ENCODE data around the gene KRT7.

The KRT7 gene

DNA sequence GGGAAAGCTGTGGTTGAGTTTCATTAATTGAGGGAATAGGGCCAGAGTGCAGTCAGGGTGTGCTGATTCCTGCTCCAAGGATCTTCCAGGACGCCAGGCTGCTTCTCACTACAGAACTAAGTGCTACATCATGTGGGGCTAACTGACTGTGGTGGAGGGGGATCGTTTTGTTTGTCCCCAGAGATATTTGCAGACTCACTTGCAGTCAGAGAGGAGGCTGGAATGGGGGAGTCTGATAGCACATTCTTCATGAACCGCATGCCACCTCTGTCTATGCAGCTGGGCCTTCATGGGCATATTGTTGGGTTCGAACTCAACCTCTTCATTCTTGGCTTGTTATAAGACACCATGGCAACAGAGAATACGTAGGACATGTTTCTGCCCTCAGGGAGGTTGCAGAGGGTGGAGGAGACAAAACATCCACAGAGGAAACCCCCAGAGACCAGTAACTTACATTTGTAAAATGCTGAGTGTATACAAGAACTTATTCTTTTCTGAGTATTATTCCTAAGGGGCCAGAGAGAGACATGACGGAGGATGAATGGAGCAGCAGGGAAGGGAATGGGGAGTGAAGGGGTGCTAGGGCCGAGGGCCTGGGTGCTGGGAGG lies 13.0 kb downstream of the KRT7 start:
- TF ChIP-seq, protein P1, sequence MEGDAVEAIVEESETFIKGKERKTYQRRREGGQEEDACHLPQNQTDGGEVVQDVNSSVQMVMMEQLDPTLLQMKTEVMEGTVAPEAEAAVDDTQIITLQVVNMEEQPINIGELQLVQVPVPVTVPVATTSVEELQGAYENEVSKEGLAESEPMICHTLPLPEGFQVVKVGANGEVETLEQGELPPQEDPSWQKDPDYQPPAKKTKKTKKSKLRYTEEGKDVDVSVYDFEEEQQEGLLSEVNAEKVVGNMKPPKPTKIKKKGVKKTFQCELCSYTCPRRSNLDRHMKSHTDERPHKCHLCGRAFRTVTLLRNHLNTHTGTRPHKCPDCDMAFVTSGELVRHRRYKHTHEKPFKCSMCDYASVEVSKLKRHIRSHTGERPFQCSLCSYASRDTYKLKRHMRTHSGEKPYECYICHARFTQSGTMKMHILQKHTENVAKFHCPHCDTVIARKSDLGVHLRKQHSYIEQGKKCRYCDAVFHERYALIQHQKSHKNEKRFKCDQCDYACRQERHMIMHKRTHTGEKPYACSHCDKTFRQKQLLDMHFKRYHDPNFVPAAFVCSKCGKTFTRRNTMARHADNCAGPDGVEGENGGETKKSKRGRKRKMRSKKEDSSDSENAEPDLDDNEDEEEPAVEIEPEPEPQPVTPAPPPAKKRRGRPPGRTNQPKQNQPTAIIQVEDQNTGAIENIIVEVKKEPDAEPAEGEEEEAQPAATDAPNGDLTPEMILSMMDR (IDR thresholded peaks at IDR 0.05; ENCODE audit: low read length), result no peak
- TF ChIP-seq EZH2phosphoT487 (IDR thresholded peaks at IDR 0.05; ENCODE audit: low read length) (no peak), EZH2 (optimal IDR thresholded peaks at IDR 0.05; ENCODE audit: low read depth, low read length) (no peak)
- Histone ChIP-seq H4K20me1 (ENCODE audit: insufficient read depth, low read length) (no peaks in the 10 kb centered on the region), H3K79me2 (ENCODE audit: low read length) (no peaks in the 10 kb centered on the region), H3K4me2 (ENCODE audit: low read depth, low read length) (no peak overlapping the region), H3K9ac (ENCODE audit: low read length) (no peak overlapping the region), H3K27ac (ENCODE audit: low read length) (no peak overlapping the region), H3K4me3 (ENCODE audit: low read length) (no peak overlapping the region), H3F3A (ENCODE audit: insufficient read depth, low read length) (no peaks in the 10 kb centered on the region), H3K9me3 (replicated peaks; ENCODE audit: insufficient read depth, low read length) (no peaks in the 10 kb centered on the region), H2AFZ (ENCODE audit: low read length) (no peak overlapping the region), H3K4me1 (ENCODE audit: low read length) (peaks cover 5% of the 10 kb centered on the region; the same call in 1 of the 2 replicates), H3K36me3 (replicated peaks; ENCODE audit: insufficient read depth, low read length) (no peaks in the 10 kb centered on the region), H3K27me3 (replicated peaks; ENCODE audit: insufficient read depth, low read length) (no peaks in the 10 kb centered on the region), H3K9me2 (replicated peaks; ENCODE audit: insufficient read depth, low read length) (no peaks in the 10 kb centered on the region)
- no peak for DNase-seq

DNA sequence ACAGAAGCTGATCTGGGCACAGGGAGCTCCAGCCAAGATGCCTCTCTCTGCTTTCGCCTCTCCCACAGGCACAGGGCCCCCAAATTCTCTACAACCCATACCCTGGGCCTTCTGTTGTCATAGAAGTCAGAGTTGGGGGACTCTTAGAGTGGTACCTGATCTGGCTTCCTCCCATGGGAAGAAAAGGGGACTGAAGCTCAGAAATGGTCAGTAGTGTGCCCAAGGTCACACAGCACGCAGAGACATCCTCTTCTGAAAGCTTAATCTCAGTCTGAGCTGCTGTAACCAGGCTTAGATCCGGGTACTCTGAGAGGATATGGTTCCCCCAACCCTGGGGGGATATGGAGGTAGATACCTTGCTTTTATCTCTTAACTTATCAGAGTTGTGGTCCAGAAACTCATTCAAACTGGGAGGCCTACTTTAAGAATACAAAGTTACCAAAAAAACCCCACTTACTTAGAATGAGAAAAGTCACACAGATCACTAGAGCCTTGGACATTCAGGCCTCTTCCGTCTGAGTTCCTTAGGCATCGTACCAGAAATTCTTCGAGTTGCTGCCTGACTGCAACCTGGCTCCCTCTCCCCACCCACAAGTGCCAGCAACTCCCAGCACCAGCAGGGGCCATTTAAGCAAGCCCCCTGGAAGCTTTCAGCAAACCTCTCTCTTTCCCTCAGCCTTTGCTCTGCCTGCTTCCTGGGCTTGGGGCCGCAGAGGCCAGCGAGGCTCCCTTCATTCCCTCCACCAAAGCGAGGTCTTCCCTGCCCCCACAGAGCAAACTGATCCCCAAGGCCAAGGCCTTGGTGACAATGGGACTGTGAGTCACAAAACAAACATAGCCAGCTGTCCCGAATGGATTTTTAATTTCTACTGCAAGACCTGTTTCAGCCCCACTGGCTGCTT lies 13.9 kb downstream of the KRT7 start:
- peaks cover 5% of the 10 kb centered on the region; the same call in 1 of the 2 replicates for H3K4me1 ChIP-seq (ENCODE audit: low read length)
- no peak overlapping the region for H3K4me2 ChIP-seq (ENCODE audit: low read depth, low read length)
- TF ChIP-seq EZH2 (optimal IDR thresholded peaks at IDR 0.05; ENCODE audit: low read depth, low read length) (no peak), EZH2phosphoT487 (IDR thresholded peaks at IDR 0.05; ENCODE audit: low read length) (no peak)
- TF ChIP-seq, protein P1 (IDR thresholded peaks at IDR 0.05; ENCODE audit: low read length), result no peak
- H3K9ac ChIP-seq (ENCODE audit: low read length), result no peak overlapping the region
- H3F3A ChIP-seq (ENCODE audit: insufficient read depth, low read length), result no peaks in the 10 kb centered on the region
- H3K36me3 ChIP-seq (replicated peaks; ENCODE audit: insufficient read depth, low read length), result no peaks in the 10 kb centered on the region
- no peaks in the 10 kb centered on the region for H3K79me2 ChIP-seq (ENCODE audit: low read length)
- H3K9me2 ChIP-seq (replicated peaks; ENCODE audit: insufficient read depth, low read length), result no peaks in the 10 kb centered on the region
- no peak for DNase-seq
- H3K27me3 ChIP-seq (replicated peaks; ENCODE audit: insufficient read depth, low read length), result peaks cover 6% of the 10 kb centered on the region; the same call in 1 of the 2 replicates
- no peaks in the 10 kb centered on the region for H3K9me3 ChIP-seq (replicated peaks; ENCODE audit: insufficient read depth, low read length)
- no peaks in the 10 kb centered on the region for H4K20me1 ChIP-seq (ENCODE audit: insufficient read depth, low read length)
- H2AFZ ChIP-seq (ENCODE audit: low read length), result no peak overlapping the region
- H3K27ac ChIP-seq (ENCODE audit: low read length), result no peak overlapping the region
- H3K4me3 ChIP-seq (ENCODE audit: low read length), result no peak overlapping the region

DNA sequence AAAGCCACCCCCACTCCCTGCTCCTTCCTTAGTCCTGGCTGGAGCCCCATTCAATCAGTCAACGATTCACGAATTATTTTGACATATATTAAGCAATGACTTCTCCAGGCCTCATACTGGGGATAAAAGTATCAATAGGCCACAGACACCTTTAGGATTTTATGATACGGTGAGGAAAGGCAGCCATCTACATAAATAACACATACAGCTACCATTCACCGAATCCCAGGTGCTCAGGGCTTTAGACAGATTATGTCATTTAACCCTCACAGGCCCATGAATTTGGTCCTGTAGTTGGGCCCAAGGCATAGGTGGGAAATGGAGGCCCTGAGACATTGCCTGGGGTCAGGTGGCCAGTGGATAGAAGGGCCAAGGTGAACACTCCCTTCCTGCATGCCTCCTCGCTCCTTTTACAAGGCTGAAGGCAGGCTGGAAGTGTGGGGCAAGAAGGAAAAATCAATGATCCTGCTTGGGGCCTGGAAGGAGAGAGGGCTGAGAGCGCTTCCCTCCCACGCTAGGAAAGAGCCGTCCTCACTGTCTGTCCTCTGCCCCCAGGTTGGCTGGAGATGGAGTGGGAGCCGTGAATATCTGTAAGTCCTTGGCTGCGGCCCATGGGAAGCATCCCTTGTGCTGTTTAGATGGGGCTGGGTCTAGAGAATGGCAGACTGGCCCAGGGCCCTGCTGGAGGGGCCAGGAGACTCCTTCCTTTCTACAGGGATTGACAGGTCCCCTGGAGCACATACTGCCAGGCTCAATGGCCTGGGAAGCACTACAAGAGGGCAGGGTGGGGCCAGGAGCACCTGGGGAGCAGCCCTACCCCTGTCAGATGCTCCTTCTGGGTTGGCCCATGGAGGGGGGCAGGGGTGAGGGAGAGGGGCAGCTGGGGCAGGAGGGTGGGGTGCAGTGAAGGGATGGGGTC lies 14.8 kb downstream of the KRT7 start:
- Histone ChIP-seq H2AFZ (ENCODE audit: low read length) (no peak overlapping the region), H3K4me3 (ENCODE audit: low read length) (no peak overlapping the region), H4K20me1 (ENCODE audit: insufficient read depth, low read length) (no peaks in the 10 kb centered on the region), H3K9me3 (replicated peaks; ENCODE audit: insufficient read depth, low read length) (no peaks in the 10 kb centered on the region), H3K4me1 (ENCODE audit: low read length) (peaks cover 5% of the 10 kb centered on the region; the same call in 1 of the 2 replicates), H3K9me2 (replicated peaks; ENCODE audit: insufficient read depth, low read length) (no peaks in the 10 kb centered on the region), H3K79me2 (ENCODE audit: low read length) (no peaks in the 10 kb centered on the region), H3F3A (ENCODE audit: insufficient read depth, low read length) (no peaks in the 10 kb centered on the region), H3K27ac (ENCODE audit: low read length) (no peak overlapping the region), H3K4me2 (ENCODE audit: low read depth, low read length) (no peak overlapping the region), H3K36me3 (replicated peaks; ENCODE audit: insufficient read depth, low read length) (no peaks in the 10 kb centered on the region), H3K27me3 (replicated peaks; ENCODE audit: insufficient read depth, low read length) (peaks cover 6% of the 10 kb centered on the region), H3K9ac (ENCODE audit: low read length) (no peak overlapping the region)
- TF ChIP-seq EZH2 (optimal IDR thresholded peaks at IDR 0.05; ENCODE audit: low read depth, low read length), result no peak
- DNase-seq, result no peak
